KMS-11 (cell line): ENCODE results near the gene AIFM3.

Experiments
- H2AFZ ChIP-seq: fragments of 200-600 bp; sonication (generic); 2 replicates; pipeline ENCODE4 v1.6.1; 2016; ENCODE audit warnings: antibody characterized with exemption, mixed run types, low read depth
- H3K27ac ChIP-seq: fragments of 200-600 bp; sonication (generic); 2 replicates; pipeline ENCODE4 v1.6.1; 2016; ENCODE audit warnings: mild to moderate bottlenecking, mixed run types
- H3K27me3 ChIP-seq: fragments of 200-600 bp; sonication (generic); 2 replicates; pipeline ENCODE4 v1.6.1; 2017; ENCODE audit warnings: mild to moderate bottlenecking, low read depth, mixed run types, moderate library complexity; ENCODE audit not compliant: insufficient read depth
- H3K36me3 ChIP-seq: fragments of 200-600 bp; sonication (generic); 2 replicates; pipeline ENCODE4 v1.6.1; 2017; ENCODE audit warnings: mild to moderate bottlenecking, mixed run types; ENCODE audit not compliant: insufficient read depth
- H3K4me1 ChIP-seq: fragments of 200-600 bp; sonication (generic); 2 replicates; pipeline ENCODE4 v1.6.1; 2016; ENCODE audit warnings: mild to moderate bottlenecking, low read depth, mixed run types; ENCODE audit not compliant: poor library complexity, severe bottlenecking
- H3K4me2 ChIP-seq: fragments of 200-600 bp; sonication (generic); 2 replicates; pipeline ENCODE4 v1.7.0; 2016; ENCODE audit warnings: mild to moderate bottlenecking, mixed run types
- H3K4me3 ChIP-seq: fragments of 200-600 bp; sonication (generic); IDR thresholded peaks from 2 replicates; pipeline ENCODE4 v1.6.1; 2017; ENCODE audit warnings: low read depth, low read length, mixed read lengths; ENCODE audit not compliant: insufficient read depth
- H3K79me2 ChIP-seq: fragments of 200-600 bp; sonication (generic); 2 replicates; pipeline ENCODE4 v1.6.1; 2016; ENCODE audit warnings: low read depth, mixed run types; ENCODE audit not compliant: insufficient read depth
- H3K9ac ChIP-seq: fragments of 200-600 bp; sonication (generic); 2 replicates; pipeline ENCODE4 v1.6.1; 2016; ENCODE audit warnings: mild to moderate bottlenecking, mixed run types
- H4K20me1 ChIP-seq: fragments of 200-600 bp; sonication (generic); 2 replicates; pipeline ENCODE4 v1.6.1; 2016; ENCODE audit warnings: mild to moderate bottlenecking, mixed run types; ENCODE audit not compliant: insufficient read depth
- TF ChIP-seq, protein P1 (sequence below): fragments of 200-600 bp; sonication (generic); conservative IDR thresholded peaks from 2 replicates; pipeline ENCODE4 v1.6.1; 2017; ENCODE audit warnings: low read depth, mild to moderate bottlenecking, antibody characterized with exemption, low read length, moderate library complexity, mixed read lengths

AIFM3 gene

DNA sequence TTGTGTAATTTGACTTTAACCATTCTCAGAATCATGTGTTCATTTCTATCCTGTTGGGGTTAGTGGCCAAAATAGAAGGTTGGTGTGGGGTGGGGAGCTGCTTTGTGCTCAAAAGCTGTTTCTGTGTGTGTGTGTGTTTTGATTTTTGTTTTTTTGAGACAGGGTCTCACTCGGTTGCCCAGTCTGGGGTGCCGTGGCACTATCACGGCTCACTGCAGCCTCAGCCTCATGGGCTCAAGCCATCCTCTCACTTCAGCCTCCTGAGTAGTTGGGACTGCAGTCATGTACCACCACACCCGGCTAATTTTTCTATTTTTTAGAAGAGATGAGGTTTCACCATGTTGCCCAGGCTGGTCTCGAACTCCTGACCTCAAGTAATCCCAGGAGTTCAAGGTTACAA is 18.1 kb upstream of the AIFM3 start:
- H3K4me1 ChIP-seq, result no peaks in the 10 kb centered on the region
- peaks cover 12% of the 10 kb centered on the region; the same call in 1 of the 2 replicates for H4K20me1 ChIP-seq
- no peaks in the 10 kb centered on the region for H3K27me3 ChIP-seq
- no peak overlapping the region for H3K27ac ChIP-seq
- H3K79me2 ChIP-seq, result peaks cover 67% of the 10 kb centered on the region
- no peak overlapping the region for H3K4me2 ChIP-seq
- H2AFZ ChIP-seq, result no peak overlapping the region
- TF ChIP-seq, protein P1, sequence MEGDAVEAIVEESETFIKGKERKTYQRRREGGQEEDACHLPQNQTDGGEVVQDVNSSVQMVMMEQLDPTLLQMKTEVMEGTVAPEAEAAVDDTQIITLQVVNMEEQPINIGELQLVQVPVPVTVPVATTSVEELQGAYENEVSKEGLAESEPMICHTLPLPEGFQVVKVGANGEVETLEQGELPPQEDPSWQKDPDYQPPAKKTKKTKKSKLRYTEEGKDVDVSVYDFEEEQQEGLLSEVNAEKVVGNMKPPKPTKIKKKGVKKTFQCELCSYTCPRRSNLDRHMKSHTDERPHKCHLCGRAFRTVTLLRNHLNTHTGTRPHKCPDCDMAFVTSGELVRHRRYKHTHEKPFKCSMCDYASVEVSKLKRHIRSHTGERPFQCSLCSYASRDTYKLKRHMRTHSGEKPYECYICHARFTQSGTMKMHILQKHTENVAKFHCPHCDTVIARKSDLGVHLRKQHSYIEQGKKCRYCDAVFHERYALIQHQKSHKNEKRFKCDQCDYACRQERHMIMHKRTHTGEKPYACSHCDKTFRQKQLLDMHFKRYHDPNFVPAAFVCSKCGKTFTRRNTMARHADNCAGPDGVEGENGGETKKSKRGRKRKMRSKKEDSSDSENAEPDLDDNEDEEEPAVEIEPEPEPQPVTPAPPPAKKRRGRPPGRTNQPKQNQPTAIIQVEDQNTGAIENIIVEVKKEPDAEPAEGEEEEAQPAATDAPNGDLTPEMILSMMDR, result no peak
- H3K9ac ChIP-seq, result no peak overlapping the region
- H3K4me3 ChIP-seq, result no peak overlapping the region
- H3K36me3 ChIP-seq, result no peaks in the 10 kb centered on the region; the same call in 1 of the 2 replicates

DNA sequence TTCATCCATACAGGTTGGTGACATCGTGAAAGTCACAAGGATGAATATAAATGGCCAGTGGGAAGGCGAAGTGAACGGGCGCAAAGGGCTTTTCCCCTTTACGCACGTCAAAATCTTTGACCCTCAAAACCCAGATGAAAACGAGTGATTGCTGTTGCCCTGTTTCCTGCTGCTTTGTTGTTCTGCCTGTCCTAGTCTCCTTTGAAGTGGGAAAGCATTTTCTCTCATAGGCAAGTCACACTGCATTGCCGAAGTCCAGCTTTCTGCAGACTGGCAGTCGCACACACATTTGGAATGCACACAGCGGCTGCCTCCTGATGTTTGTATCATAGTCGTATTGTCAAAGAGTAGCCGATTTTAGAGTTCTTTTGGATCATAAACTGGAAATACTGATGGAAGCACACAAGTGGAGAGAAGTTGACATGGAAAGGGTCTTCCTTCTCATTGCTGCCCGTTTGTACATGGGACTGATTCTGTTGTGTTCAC is 17.3 kb upstream of the AIFM3 start:
- Histone ChIP-seq H4K20me1 (peaks cover 12% of the 10 kb centered on the region; the same call in 1 of the 2 replicates), H3K4me1 (no peaks in the 10 kb centered on the region), H2AFZ (no peak overlapping the region), H3K36me3 (no peaks in the 10 kb centered on the region; the same call in 1 of the 2 replicates), H3K79me2 (peaks cover 60% of the 10 kb centered on the region), H3K27ac (no peak overlapping the region), H3K27me3 (no peaks in the 10 kb centered on the region), H3K4me2 (no peak overlapping the region), H3K9ac (no peak overlapping the region), H3K4me3 (no peak overlapping the region)
- TF ChIP-seq, protein P1, result no peak

DNA sequence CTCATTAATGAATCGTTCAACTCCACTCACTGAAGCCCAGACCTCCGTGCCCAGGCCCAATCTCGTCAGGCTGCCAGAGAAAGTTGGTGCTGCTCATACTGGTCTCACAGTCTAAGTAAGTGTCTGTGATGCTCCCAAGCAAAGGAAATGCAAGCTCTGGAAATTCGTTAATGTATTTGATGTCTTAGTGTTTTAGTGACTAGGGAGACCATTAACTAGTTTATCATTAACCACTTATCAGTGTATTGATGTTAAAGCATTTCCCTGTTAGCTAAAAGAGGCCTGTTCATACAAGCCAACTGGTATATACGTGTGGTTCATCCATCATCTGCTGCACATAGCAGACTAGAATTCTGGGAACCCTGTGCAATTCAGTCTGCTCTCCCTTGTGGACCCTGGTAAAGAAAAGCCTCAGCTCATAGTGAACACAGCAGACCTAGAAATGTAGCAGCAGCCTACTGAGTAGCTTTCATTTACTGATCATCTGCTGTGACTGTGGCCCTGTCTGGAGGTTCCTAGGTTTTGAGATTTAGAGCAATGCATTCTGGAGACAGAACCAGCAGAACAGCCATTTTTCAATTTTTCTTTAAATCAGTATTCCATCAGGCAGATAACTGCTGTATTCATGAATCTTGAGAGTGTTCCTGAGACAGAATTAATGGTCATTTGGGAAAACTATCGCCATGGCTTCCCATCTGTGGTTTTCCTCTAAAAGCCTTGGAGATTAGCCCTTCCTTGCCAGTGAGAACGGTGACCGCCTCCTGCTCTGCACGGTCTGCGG is 15.7 kb upstream of the AIFM3 start:
- Histone ChIP-seq H3K4me1 (no peaks in the 10 kb centered on the region), H3K27me3 (no peaks in the 10 kb centered on the region), H3K4me2 (no peak overlapping the region), H4K20me1 (peaks cover 7% of the 10 kb centered on the region; the same call in 1 of the 2 replicates), H3K4me3 (no peak overlapping the region), H3K27ac (no peak overlapping the region), H2AFZ (no peak overlapping the region), H3K79me2 (peaks cover 44% of the 10 kb centered on the region), H3K9ac (no peak overlapping the region), H3K36me3 (no peaks in the 10 kb centered on the region; the same call in 1 of the 2 replicates)
- TF ChIP-seq, protein P1, result no peak

DNA sequence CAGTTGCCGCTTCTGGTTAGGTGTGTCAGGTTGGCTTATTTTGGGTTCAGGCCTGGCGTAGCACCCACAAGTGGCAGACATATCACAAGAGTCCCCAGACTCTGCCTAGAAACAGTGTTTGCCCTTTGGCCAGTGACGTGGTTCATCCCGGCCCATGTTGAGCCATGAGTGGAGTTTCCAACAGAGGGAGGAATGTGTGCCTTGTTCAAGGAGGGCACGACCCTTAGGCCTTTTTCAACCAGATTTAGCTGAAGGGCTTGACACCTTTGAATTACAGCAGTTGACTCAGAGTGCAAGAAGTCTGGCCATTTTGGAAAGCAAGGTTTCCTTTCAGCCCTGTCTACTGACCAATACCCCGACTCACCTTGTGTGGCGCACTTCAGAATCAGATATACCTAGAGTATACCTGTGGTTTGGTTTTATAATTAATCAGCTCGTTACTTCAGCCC is 15.1 kb upstream of the AIFM3 start:
- peaks cover 3% of the 10 kb centered on the region; the same call in 1 of the 2 replicates for H4K20me1 ChIP-seq
- H3K27ac ChIP-seq, result no peak overlapping the region
- TF ChIP-seq, protein P1, result no peak
- no peaks in the 10 kb centered on the region for H3K4me1 ChIP-seq
- no peaks in the 10 kb centered on the region; the same call in 1 of the 2 replicates for H3K36me3 ChIP-seq
- H3K4me2 ChIP-seq, result no peak overlapping the region
- no peak overlapping the region for H3K4me3 ChIP-seq
- H3K9ac ChIP-seq, result no peak overlapping the region
- H3K27me3 ChIP-seq, result no peaks in the 10 kb centered on the region
- no peak overlapping the region for H2AFZ ChIP-seq
- peaks cover 38% of the 10 kb centered on the region for H3K79me2 ChIP-seq
